Fibroblast of the aortic adventitia (primary cell): ENCODE data around the gene NRIP1. TPM values are rescaled to one million over a fixed set of nuclear protein-coding genes. Genes with fewer than 3 reads are reported as not detected.

Experiments used
- DNase-seq: peaks from one replicate; pipeline ENCODE4 v3.0.0-alpha.2; 2010; ENCODE audit warnings: low read depth
- H3K4me3 ChIP-seq: 2 replicates; pipeline ENCODE4 v1.5.1; 2011; ENCODE audit warnings: low read depth, mild to moderate bottlenecking, control low read depth, low read length, moderate library complexity
- CTCF ChIP-seq: IDR thresholded peaks from 2 replicates; pipeline ENCODE4 v1.5.1; 2011; ENCODE audit warnings: mild to moderate bottlenecking, low read length, control low read depth, inconsistent platforms; ENCODE audit not compliant: insufficient read depth
- total RNA-seq: library from RNA; depleted of rRNA; stranded (reverse); fragments of >200 nt; gene quantifications from 2 replicates; pipeline ENCODE4 v1.2.3, GENCODE V29; 2012; ENCODE audit warnings: low replicate concordance

The NRIP1 gene
- total RNA-seq, 1 donor: 34.8 TPM

GRCh38 chr21:14975136-14975919, 89.5 kb downstream of the NRIP1 start:
- no peak overlapping the region for H3K4me3 ChIP-seq
- no peak for TF ChIP-seq CTCF
- no peak for DNase-seq

GRCh38 chr21:14972678-14973077, 92.1 kb downstream of the NRIP1 start:
- no peak overlapping the region for H3K4me3 ChIP-seq
- no peak for TF ChIP-seq CTCF
- DNase-seq: no peak

GRCh38 chr21:14968821-14969220, 96.0 kb downstream of the NRIP1 start:
- no peak for TF ChIP-seq CTCF
- DNase-seq: peak; percentile 43
- H3K4me3 ChIP-seq: no peak overlapping the region

GRCh38 chr21:14968029-14968428, 96.8 kb downstream of the NRIP1 start:
- DNase-seq: no peak
- TF ChIP-seq CTCF: no peak
- H3K4me3 ChIP-seq: no peak overlapping the region

- TF ChIP-seq CTCF: no peak
- DNase-seq: no peak
Measured at GRCh38 chr21:14964621-14965020, 100.2 kb downstream of the NRIP1 start.

GRCh38 chr21:14962217-14962616, 102.6 kb downstream of the NRIP1 start:
- H3K4me3 ChIP-seq: no peak overlapping the region
- no peak for TF ChIP-seq CTCF
- no peak for DNase-seq

More at GRCh38 chr21:14964621-14965020, 100.2 kb downstream of the NRIP1 start:
- no peak overlapping the region for H3K4me3 ChIP-seq

- no peak for DNase-seq
- no peak overlapping the region for H3K4me3 ChIP-seq
- TF ChIP-seq CTCF: no peak
Measured at GRCh38 chr21:14961502-14961901, 103.3 kb downstream of the NRIP1 start.
